Gastroesophageal sphincter (tissue), 3 donors: ENCODE data around the gene BTBD2.

ENCODE experiments used
- CTCF ChIP-seq, 4 experiments: fragments of 200-600 bp in 2 of 4; fragments of 450-650 bp in 2 of 4; sonication (generic) in 1 of 4; IDR thresholded peaks; one replicate each; pipeline ENCODE4 v1.5.1; 2017 to 2019; ENCODE audit warnings: antibody characterized with exemption in 4 of 4, mild to moderate bottlenecking in 2 of 4, moderate library complexity in 2 of 4
- EP300 ChIP-seq: sonication (generic); formaldehyde crosslinking; IDR thresholded peaks from one replicate; pipeline ENCODE4 v1.6.1; 2017; ENCODE audit warnings: antibody characterized with exemption, mild to moderate bottlenecking
- POLR2A ChIP-seq, 2 donors: fragments of 450-650 bp; IDR thresholded peaks; one replicate each; pipeline ENCODE4 v1.6.1; 2017; ENCODE audit warnings: antibody characterized with exemption in 2 of 2, mild to moderate bottlenecking in 2 of 2, moderate library complexity in 1 of 2
- POLR2AphosphoS5 ChIP-seq: sonication (generic); formaldehyde crosslinking; IDR thresholded peaks from one replicate; pipeline ENCODE4 v1.6.1; 2017; ENCODE audit warnings: antibody characterized with exemption

GRCh38 chr19:2050349-2050990 is 35.0 kb upstream of the BTBD2 start:
- TF ChIP-seq POLR2A (IDR thresholded peaks at IDR 0.05) (peak in 1 of 2 donors; percentile 9), CTCF (IDR thresholded peaks at IDR 0.05) (no peak), EP300 (no peak), POLR2AphosphoS5 (no peak)
